ENCODE data around the gene SUMO2. TPM values are rescaled to one million over a fixed set of nuclear protein-coding genes. Genes with fewer than 3 reads are reported as not detected.
"Not testable (repeated sequence)": the region's sequence is repeated elsewhere in the genome, so short reads cannot be mapped to it uniquely, and the experiment has no call there.

SUMO2 gene
- total and polyA plus RNA-seq, 2 experiments from 2014 or later, result 70.8 to 465 TPM

GRCh38 chr17:75159196-75160031, 23.3 kb downstream of the SUMO2 start:
- Histone ChIP-seq H4K20me1 (ENCODE audit: insufficient read depth) (no peaks in the 10 kb centered on the region), H2AFZ (no peak overlapping the region), H3K4me2 (ENCODE audit: unreplicated experiment) (no peak overlapping the region), H3K27ac (peak overlapping the region; percentile 28), H3F3A (ENCODE audit: insufficient read depth) (peaks cover 36% of the 10 kb centered on the region), H3K36me3 (ENCODE audit: low read depth) (no peaks in the 10 kb centered on the region), H3K9me3 (ENCODE audit: low read depth) (no peaks in the 10 kb centered on the region), H3K27me3 (replicated peaks; ENCODE audit: insufficient read depth) (no peaks in the 10 kb centered on the region), H3K4me3 (no peak overlapping the region), H3K9me2 (ENCODE audit: insufficient read depth) (no peaks in the 10 kb centered on the region), H3K79me2 (ENCODE audit: insufficient read depth) (no peaks in the 10 kb centered on the region), H3K4me1 (ENCODE audit: insufficient read depth) (peaks cover 9% of the 10 kb centered on the region; the same call in 1 of the 2 replicates), H3K9ac (no peak overlapping the region)
- peak; percentile 52 for DNase-seq
- 85 to 90% methylated on average over 4 of the region's 4 CpGs for WGBS, 2 experiments (ENCODE audit: low coverage in 1 of 2, low lambda C conversion rate in 2 of 2, missing lambda C conversion rate in 2 of 2)
- TF ChIP-seq EZH2 (IDR thresholded peaks at IDR 0.05; ENCODE audit: insufficient read depth, poor library complexity, severe bottlenecking), result no peak
- in situ Hi-C loops (cut with MboI), result no loop called here

GRCh38 chr17:75158480-75158879, 24.3 kb downstream of the SUMO2 start:
- in situ Hi-C loops (cut with MboI); H3K4me2 ChIP-seq (ENCODE audit: unreplicated experiment); H4K20me1 ChIP-seq (ENCODE audit: insufficient read depth); H3K4me3 ChIP-seq; H3K9me3 ChIP-seq (ENCODE audit: low read depth); H3K27me3 ChIP-seq (replicated peaks; ENCODE audit: insufficient read depth); H3K9me2 ChIP-seq (ENCODE audit: insufficient read depth); H3K79me2 ChIP-seq (ENCODE audit: insufficient read depth); H3K36me3 ChIP-seq (ENCODE audit: low read depth); H3K4me1 ChIP-seq (ENCODE audit: insufficient read depth); H2AFZ ChIP-seq; DNase-seq; H3K27ac ChIP-seq; H3K9ac ChIP-seq: not testable (repeated sequence)
- H3F3A ChIP-seq (ENCODE audit: insufficient read depth), result peaks cover 36% of the 10 kb centered on the region
- 84 to 89% methylated on average over 8 of the region's 8 CpGs for WGBS, 2 experiments (ENCODE audit: low coverage in 1 of 2, low lambda C conversion rate in 2 of 2, missing lambda C conversion rate in 2 of 2)

GRCh38 chr17:75155191-75155601, 27.6 kb downstream of the SUMO2 start:
- in situ Hi-C loops (cut with MboI), result no loop called here
- H2AFZ ChIP-seq, result peak overlapping the region; percentile 83; the same call in 1 of the 2 replicates
- H3K27ac ChIP-seq, result no peak overlapping the region
- H3K27me3 ChIP-seq (replicated peaks; ENCODE audit: insufficient read depth), result no peaks in the 10 kb centered on the region
- H3K9ac ChIP-seq, result no peak overlapping the region
- H3K9me2 ChIP-seq (ENCODE audit: insufficient read depth), result no peaks in the 10 kb centered on the region
- H4K20me1 ChIP-seq (ENCODE audit: insufficient read depth), result no peaks in the 10 kb centered on the region
- no peaks in the 10 kb centered on the region for H3K36me3 ChIP-seq (ENCODE audit: low read depth)
- DNase-seq, result no peak
- peaks cover 40% of the 10 kb centered on the region for H3K79me2 ChIP-seq (ENCODE audit: insufficient read depth)
- no peak overlapping the region for H3K4me3 ChIP-seq
- peaks cover 23% of the 10 kb centered on the region for H3F3A ChIP-seq (ENCODE audit: insufficient read depth)
- WGBS, 2 experiments (ENCODE audit: low coverage in 1 of 2, low lambda C conversion rate in 2 of 2, missing lambda C conversion rate in 2 of 2), result 98 to 100% methylated on average over 3 of the region's 3 CpGs
- H3K9me3 ChIP-seq (ENCODE audit: low read depth), result no peaks in the 10 kb centered on the region
- H3K4me2 ChIP-seq (ENCODE audit: unreplicated experiment), result no peak overlapping the region
- no peak for TF ChIP-seq EZH2 (IDR thresholded peaks at IDR 0.05; ENCODE audit: insufficient read depth, poor library complexity, severe bottlenecking)
- TF ChIP-seq EZH2phosphoT487 (IDR thresholded peaks at IDR 0.05; ENCODE audit: insufficient read depth, low read depth), result no peak
- H3K4me1 ChIP-seq (ENCODE audit: insufficient read depth), result peaks cover 18% of the 10 kb centered on the region; the same call in 1 of the 2 replicates

GRCh38 chr17:75154195-75155106, 28.3 kb downstream of the SUMO2 start, which contains the start of gene JPT1:
TSS of gene JPT1 (minus strand) at chr17:75154512. CDS start at chr17:75154397, 115 bp downstream.
- Histone ChIP-seq H3K27me3 (replicated peaks; ENCODE audit: insufficient read depth) (no peaks in the 10 kb centered on the region), H3K36me3 (ENCODE audit: low read depth) (no peaks in the 10 kb centered on the region), H3F3A (ENCODE audit: insufficient read depth) (peaks cover 17% of the 10 kb centered on the region), H4K20me1 (ENCODE audit: insufficient read depth) (no peaks in the 10 kb centered on the region), H3K4me2 (ENCODE audit: unreplicated experiment) (peak within 1 kb of the TSS; percentile 84), H3K9me2 (ENCODE audit: insufficient read depth) (no peaks in the 10 kb centered on the region), H2AFZ (peak within 1 kb of the TSS; percentile 83), H3K4me3 (peak within 1 kb of the TSS; percentile 93), H3K4me1 (ENCODE audit: insufficient read depth) (peaks cover 13% of the 10 kb centered on the region; the same call in 1 of the 2 replicates), H3K9me3 (ENCODE audit: low read depth) (no peaks in the 10 kb centered on the region), H3K9ac (peak within 1 kb of the TSS; percentile 85), H3K27ac (peak within 1 kb of the TSS; percentile 59), H3K79me2 (ENCODE audit: insufficient read depth) (peaks cover 48% of the 10 kb centered on the region)
- peak; percentile 99 for DNase-seq
- in situ Hi-C loops (cut with MboI), result no loop called here
- WGBS, 2 experiments (ENCODE audit: low coverage in 1 of 2, low lambda C conversion rate in 2 of 2, missing lambda C conversion rate in 2 of 2), result 1 to 3% methylated on average over 41 to 59 of the region's 67 CpGs
- TF ChIP-seq EZH2phosphoT487 (IDR thresholded peaks at IDR 0.05; ENCODE audit: insufficient read depth, low read depth), result no peak
- no peak for TF ChIP-seq EZH2 (IDR thresholded peaks at IDR 0.05; ENCODE audit: insufficient read depth, poor library complexity, severe bottlenecking)
